K562 (cell line): Measurements from ENCODE around the gene ADAR. TPM values are rescaled to one million over a fixed set of nuclear protein-coding genes. Genes with fewer than 3 reads are reported as not detected.

Source experiments
- ELF1 ChIP-seq: fragments of 200-800 bp; sonication (Bioruptor generic); IDR thresholded peaks from 2 replicates; pipeline ENCODE4 v1.6.1; 2016; ENCODE audit warnings: missing genetic modification characterization, missing compliant biosample characterization
- ETV6 ChIP-seq, 3 experiments: fragments of 150-350 bp in 1 of 3; sonication (generic) in 1 of 3; formaldehyde crosslinking in 1 of 3; IDR thresholded peaks; 2 replicates each; pipeline versions ENCODE4 v1.6.1 to v1.8.0; 2014 to 2022; ENCODE audit warnings: borderline replicate concordance in 2 of 3, low read depth in 2 of 3, antibody characterized with exemption in 1 of 3, low read length in 1 of 3, mild to moderate bottlenecking in 1 of 3, missing genetic modification reagents in 1 of 3
- IFI16 ChIP-seq: fragments of 250-450 bp; sonication (Bioruptor Pico); IDR thresholded peaks from 2 replicates; pipeline ENCODE4 v2.1.2; 2022; ENCODE audit warnings: mild to moderate bottlenecking, inconsistent platforms
- KDM4B ChIP-seq, 2 experiments: fragments of 450-650 bp in 1 of 2; sonication (generic) in 1 of 2; IDR thresholded peaks; 2 replicates each; pipeline ENCODE4 v1.6.1; 2016 to 2017; ENCODE audit warnings: borderline replicate concordance in 2 of 2, antibody characterized with exemption in 1 of 2, low read depth in 1 of 2, mild to moderate bottlenecking in 1 of 2
- MAZ ChIP-seq, 2 experiments: fragments of 450-650 bp in 1 of 2; sonication (generic) in 1 of 2; formaldehyde crosslinking; IDR thresholded peaks in 1 of 2; conservative IDR thresholded peaks in 1 of 2; 2 replicates each; pipeline versions ENCODE4 v1.4.0 to v1.5.0; 2020; ENCODE audit warnings: mild to moderate bottlenecking in 1 of 2, missing genetic modification reagents in 1 of 2
- MYC ChIP-seq, 2 experiments: fragments of 250-450 bp in 1 of 2; sonication (Bioruptor Pico) in 1 of 2; IDR thresholded peaks; 2 replicates each; pipeline versions ENCODE4 v1.5.1 to v1.6.1; 2012 to 2021; ENCODE audit warnings: low read depth in 2 of 2, borderline replicate concordance in 1 of 2, improper control_type of control experiment in 1 of 2, low read length in 1 of 2, mild to moderate bottlenecking in 1 of 2, moderate library complexity in 1 of 2
- POLR2H ChIP-seq: IDR thresholded peaks from 2 replicates; pipeline ENCODE4 v1.6.1; 2016; ENCODE audit warnings: missing genetic modification characterization, low read depth, mild to moderate bottlenecking, control low read depth, missing compliant biosample characterization, moderate library complexity
- PTTG1 ChIP-seq: fragments of 450-650 bp; IDR thresholded peaks from 2 replicates; pipeline ENCODE4 v1.6.1; 2016; ENCODE audit warnings: low read depth, mild to moderate bottlenecking, missing genetic modification characterization, missing compliant biosample characterization
- SIN3A ChIP-seq, 2 experiments: fragments of 150-350 bp in 1 of 2; IDR thresholded peaks; 2 replicates each; pipeline ENCODE4 v1.6.1; 2011 to 2016; ENCODE audit warnings: borderline replicate concordance in 2 of 2, low read depth in 2 of 2, low read length in 2 of 2, mild to moderate bottlenecking in 2 of 2, moderate library complexity in 2 of 2; ENCODE audit not compliant: control insufficient read depth in 1 of 2
- SOX6 ChIP-seq: fragments of 450-650 bp; IDR thresholded peaks from 2 replicates; pipeline ENCODE4 v1.6.1; 2014; ENCODE audit warnings: mild to moderate bottlenecking
- TEAD4 ChIP-seq, 2 experiments: sonication (generic) in 1 of 2; formaldehyde crosslinking in 1 of 2; IDR thresholded peaks; 2 replicates each; pipeline versions ENCODE4 v1.6.1 to v1.8.0; 2012 to 2022; ENCODE audit warnings: borderline replicate concordance in 1 of 2, inconsistent platforms in 1 of 2, low read length in 1 of 2, mild to moderate bottlenecking in 1 of 2, missing genetic modification reagents in 1 of 2
- ZBTB49 ChIP-seq: sonication (generic); formaldehyde crosslinking; IDR thresholded peaks from 2 replicates; pipeline ENCODE4 v1.8.0; 2022; ENCODE audit warnings: missing genetic modification reagents, mild to moderate bottlenecking, borderline replicate concordance
- ZNF224 ChIP-seq: sonication (generic); formaldehyde crosslinking; IDR thresholded peaks from 2 replicates; pipeline ENCODE4 v1.8.0; 2022; ENCODE audit warnings: mild to moderate bottlenecking, missing genetic modification reagents
- polyA plus RNA-seq, 8 experiments: library from polyadenylated mRNA; depleted of rRNA in 4 of 8; stranded (reverse) in 5 of 8; unstranded in 3 of 8; fragments of >200 nt; fragmentation: Nextera tagmentation in 2 of 8; fragmentation: Illumina TruSeq in 1 of 8; extraction: Ambion mirVana in 2 of 8; extraction: Trizol in 1 of 8; gene quantifications; 2 replicates each; pipeline versions ENCODE4 v1.2.1 to v1.2.3, GENCODE V29; 2011 to 2014; ENCODE audit warnings: inconsistent platforms in 1 of 8, missing spikeins in 1 of 8
- total RNA-seq, 7 experiments: library from RNA; depleted of rRNA in 6 of 7; stranded (reverse); fragments of >200 nt in 6 of 7; fragmentation: Illumina TruSeq in 2 of 7; extraction: Trizol in 2 of 7; gene quantifications; 2 replicates each; pipeline versions ENCODE4 v1.2.1 to v1.2.3, GENCODE V29; 2011 to 2021; ENCODE audit warnings: low replicate concordance in 1 of 7
- TF ChIP-seq, protein P1 (sequence below), 2 experiments: fragments of 450-650 bp in 1 of 2; IDR thresholded peaks; 2 replicates each; pipeline ENCODE4 v1.6.1; 2011 to 2017; ENCODE audit warnings: low read depth in 2 of 2, antibody characterized with exemption in 1 of 2, borderline replicate concordance in 1 of 2, low read length in 1 of 2, mild to moderate bottlenecking in 1 of 2, mixed read lengths in 1 of 2; ENCODE audit not compliant: control insufficient read depth in 1 of 2
- TF ChIP-seq, protein P2 (sequence below): sonication (generic); formaldehyde crosslinking; IDR thresholded peaks from 2 replicates; pipeline ENCODE4 v1.8.0; 2022; ENCODE audit warnings: mild to moderate bottlenecking, low read depth, missing genetic modification reagents
- TF ChIP-seq, protein P3 (sequence below): fragments of 250-450 bp; sonication (Bioruptor Pico); IDR thresholded peaks from 2 replicates; pipeline ENCODE4 v1.8.0; 2021; ENCODE audit warnings: moderate library complexity, mild to moderate bottlenecking, inconsistent platforms

ADAR gene
- total and polyA plus RNA-seq, 9 of the 15 experiments (the other 6 are each of a cell fraction or from before 2014, with no cell fraction given), result 30.1 to 123 (median 60.2) TPM

- TF ChIP-seq POLR2H (tag) (no peak), TEAD4 (IDR thresholded peaks at IDR 0.05; ENCODE audit: low read length) (no peak), TEAD4 (CRISPR knock-in tag; IDR thresholded peaks at IDR 0.05; ENCODE audit: borderline replicate concordance) (peak; percentile 80; the same call in 1 of the 2 replicates), ETV6 (IDR thresholded peaks at IDR 0.05; ENCODE audit: borderline replicate concordance in 1 of 2, low read depth in 2 of 2, low read length in 1 of 2) (no peak), ETV6 (CRISPR knock-in tag; IDR thresholded peaks at IDR 0.05; ENCODE audit: borderline replicate concordance) (peak; percentile 31; the same call in 1 of the 2 replicates), IFI16 (CRISPR knock-in tag) (no peak), ZNF224 (CRISPR knock-in tag) (peak; percentile 90), ELF1 (tag) (no peak), MAZ (CRISPR knock-in tag; conservative IDR thresholded peaks at IDR 0.05 in 1 of 2, IDR thresholded peaks at IDR 0.05 in 1 of 2) (peak; percentile 74 to 89), ZBTB49 (peak; percentile 86; the same call in 1 of the 2 replicates), KDM4B (IDR thresholded peaks at IDR 0.05; ENCODE audit: borderline replicate concordance in 2 of 2, low read depth in 1 of 2) (0 out of 4 replicates have a peak, but pooled peaks of 1 of the 2 experiments have one; percentile 48), SOX6 (no peak), PTTG1 (no peak), SIN3A (IDR thresholded peaks at IDR 0.05; ENCODE audit: borderline replicate concordance in 2 of 2, control insufficient read depth in 1 of 2, low read depth in 2 of 2, low read length in 2 of 2) (peak; percentile 81 to 96), MYC (IDR thresholded peaks at IDR 0.05; ENCODE audit: low read depth, low read length) (0 out of 2 replicates have a peak, but pooled peaks have one; percentile 28), MYC (CRISPR knock-in tag; IDR thresholded peaks at IDR 0.05; ENCODE audit: borderline replicate concordance, low read depth) (no peak)
- TF ChIP-seq, protein P1, sequence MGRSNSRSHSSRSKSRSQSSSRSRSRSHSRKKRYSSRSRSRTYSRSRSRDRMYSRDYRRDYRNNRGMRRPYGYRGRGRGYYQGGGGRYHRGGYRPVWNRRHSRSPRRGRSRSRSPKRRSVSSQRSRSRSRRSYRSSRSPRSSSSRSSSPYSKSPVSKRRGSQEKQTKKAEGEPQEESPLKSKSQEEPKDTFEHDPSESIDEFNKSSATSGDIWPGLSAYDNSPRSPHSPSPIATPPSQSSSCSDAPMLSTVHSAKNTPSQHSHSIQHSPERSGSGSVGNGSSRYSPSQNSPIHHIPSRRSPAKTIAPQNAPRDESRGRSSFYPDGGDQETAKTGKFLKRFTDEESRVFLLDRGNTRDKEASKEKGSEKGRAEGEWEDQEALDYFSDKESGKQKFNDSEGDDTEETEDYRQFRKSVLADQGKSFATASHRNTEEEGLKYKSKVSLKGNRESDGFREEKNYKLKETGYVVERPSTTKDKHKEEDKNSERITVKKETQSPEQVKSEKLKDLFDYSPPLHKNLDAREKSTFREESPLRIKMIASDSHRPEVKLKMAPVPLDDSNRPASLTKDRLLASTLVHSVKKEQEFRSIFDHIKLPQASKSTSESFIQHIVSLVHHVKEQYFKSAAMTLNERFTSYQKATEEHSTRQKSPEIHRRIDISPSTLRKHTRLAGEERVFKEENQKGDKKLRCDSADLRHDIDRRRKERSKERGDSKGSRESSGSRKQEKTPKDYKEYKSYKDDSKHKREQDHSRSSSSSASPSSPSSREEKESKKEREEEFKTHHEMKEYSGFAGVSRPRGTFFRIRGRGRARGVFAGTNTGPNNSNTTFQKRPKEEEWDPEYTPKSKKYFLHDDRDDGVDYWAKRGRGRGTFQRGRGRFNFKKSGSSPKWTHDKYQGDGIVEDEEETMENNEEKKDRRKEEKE (IDR thresholded peaks at IDR 0.05; ENCODE audit: borderline replicate concordance in 1 of 2, control insufficient read depth in 1 of 2, low read depth in 2 of 2, low read length in 1 of 2), result no peak
- TF ChIP-seq, protein P2, sequence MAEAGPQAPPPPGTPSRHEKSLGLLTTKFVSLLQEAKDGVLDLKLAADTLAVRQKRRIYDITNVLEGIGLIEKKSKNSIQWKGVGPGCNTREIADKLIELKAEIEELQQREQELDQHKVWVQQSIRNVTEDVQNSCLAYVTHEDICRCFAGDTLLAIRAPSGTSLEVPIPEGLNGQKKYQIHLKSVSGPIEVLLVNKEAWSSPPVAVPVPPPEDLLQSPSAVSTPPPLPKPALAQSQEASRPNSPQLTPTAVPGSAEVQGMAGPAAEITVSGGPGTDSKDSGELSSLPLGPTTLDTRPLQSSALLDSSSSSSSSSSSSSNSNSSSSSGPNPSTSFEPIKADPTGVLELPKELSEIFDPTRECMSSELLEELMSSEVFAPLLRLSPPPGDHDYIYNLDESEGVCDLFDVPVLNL (CRISPR knock-in tag), result peak; percentile 65; the same call in 1 of the 2 replicates
- TF ChIP-seq, protein P3, sequence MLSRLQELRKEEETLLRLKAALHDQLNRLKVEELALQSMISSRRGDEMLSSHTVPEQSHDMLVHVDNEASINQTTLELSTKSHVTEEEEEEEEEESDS (CRISPR knock-in tag), result no peak
Measured at GRCh38 chr1:154567386-154568156, 40.4 kb downstream of the ADAR start, which contains the start of gene CHRNB2 (continued).
